Left ventricle myocardium superior (tissue), 1 donor: ENCODE results near the gene FAH. TPM values are rescaled to one million over a fixed set of nuclear protein-coding genes. Genes with fewer than 3 reads are reported as not detected.
"Not testable (repeated sequence)": the region's sequence is repeated elsewhere in the genome, so short reads cannot be mapped to it uniquely, and the experiment has no call there.

Source experiments
- ATAC-seq: fragments of 200-7000 bp; cut with Tn5 transposase; one replicate; pipeline ENCODE4 v1.9.1; 2020; ENCODE audit warnings: mild to moderate bottlenecking, moderate library complexity
- DNase-seq: peaks from one replicate; pipeline ENCODE4 v3.0.0-alpha.2; 2020
- intact Hi-C: fragments of 100-400 bp; cut with micrococcal nuclease; formaldehyde crosslinking; loops from one replicate; pipeline ENCODE4 v1.11.0; 2022
- long read RNA-seq: library from polyadenylated mRNA; unstranded; transcript quantifications from one replicate; pipeline ENCODE4 v2.0.0, GENCODE V29; 2021
- total RNA-seq: library from RNA; stranded (reverse); fragmentation: NEBNext Ultra II Directional; extraction: Animal tissue kit (Norgen Biotek cat#: 25700); gene quantifications from one replicate; pipeline ENCODE4 v1.2.1, GENCODE V29; 2021
- donor health status: DM: no; HTN: yes; CAD: no; lungs with severe emphysema.

FAH gene
- 21.9 TPM for total RNA-seq
- long read RNA-seq, transcript FAH-202 (15 exons, 2,152 nt) = major isoform, 21 of 33 reads
- long read RNA-seq, transcript FAH-213 (14 exons, 1,549 nt) = minor isoform, 8 of 33 reads
- long read RNA-seq, partial matches to known transcripts = 2 of 33 reads
- long read RNA-seq, other reads (novel, unspliced or antisense) = 2 of 33 reads

DNA sequence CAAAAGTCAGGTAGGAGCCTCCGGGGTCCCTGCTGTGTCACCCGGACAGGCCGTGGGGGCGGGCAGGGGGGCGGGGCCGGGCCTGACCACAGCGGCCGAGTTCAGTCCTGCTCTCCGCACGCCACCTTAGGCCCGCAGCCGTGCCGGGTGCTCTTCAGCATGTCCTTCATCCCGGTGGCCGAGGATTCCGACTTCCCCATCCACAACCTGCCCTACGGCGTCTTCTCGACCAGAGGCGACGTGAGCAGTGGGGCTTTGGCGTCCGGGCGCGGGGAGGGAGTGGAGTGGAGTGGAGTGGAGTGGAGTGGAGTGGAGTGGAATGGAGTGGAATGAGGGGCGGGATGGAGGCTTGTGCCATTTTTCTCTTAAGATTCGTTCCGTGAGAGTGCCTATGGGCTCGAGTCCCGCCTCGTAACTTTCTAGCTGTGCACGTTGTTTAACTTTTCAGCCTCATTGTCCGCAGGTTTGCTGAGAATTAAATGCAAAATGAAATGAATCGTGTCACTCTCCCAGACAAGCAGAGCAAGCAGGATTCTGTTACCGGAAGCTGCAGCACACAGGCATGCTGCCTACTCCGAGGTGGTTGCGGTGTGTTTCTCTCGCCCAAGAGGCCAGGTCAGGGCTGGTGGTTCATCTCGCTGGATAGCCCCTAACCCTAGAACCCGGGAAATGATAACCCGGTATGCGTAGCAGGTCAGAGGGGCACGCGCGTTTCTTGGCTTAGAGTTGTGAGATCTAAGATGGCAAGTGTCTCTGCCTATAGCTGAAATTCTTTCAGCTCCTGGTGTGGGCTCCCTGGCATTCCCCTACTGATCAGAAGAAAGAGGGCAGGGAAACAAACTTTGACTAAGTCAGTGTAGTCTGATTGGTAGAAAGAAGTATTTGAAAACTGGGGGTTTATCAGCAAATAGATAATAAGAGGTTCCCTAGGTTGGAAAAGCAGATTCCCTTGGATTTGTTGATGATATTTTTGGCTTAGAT is at the start of gene FAH:
Gene FAH (plus strand): TSS at position 104 of the 981 bp plus-strand sequence. CDS start 56 bp downstream, at position 160.
- intact Hi-C loops = no loop called here
- ATAC-seq (peak; percentile 85), DNase-seq (no peak)

DNA sequence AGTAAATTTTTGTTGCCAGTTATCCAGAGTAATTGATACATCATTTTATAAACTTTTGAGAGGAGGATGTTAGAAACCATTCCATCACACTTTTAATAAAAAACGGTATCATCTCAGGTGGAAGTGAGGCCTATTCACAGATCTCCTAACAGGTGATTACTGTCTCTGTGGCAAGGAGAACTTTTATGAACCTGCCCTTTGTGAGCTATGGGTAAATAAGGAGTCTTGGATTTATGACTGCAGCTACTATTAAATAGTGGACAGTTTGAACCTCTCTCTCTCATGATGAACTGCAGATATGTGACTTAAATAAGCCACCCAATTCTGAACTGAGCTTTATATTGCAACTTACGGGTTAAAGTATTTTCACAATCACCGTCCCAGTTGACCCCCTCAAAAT is 47.6 kb upstream of the FAH start:
- ATAC-seq (no peak), DNase-seq (no peak)
- intact Hi-C loops = no loop called here

DNA sequence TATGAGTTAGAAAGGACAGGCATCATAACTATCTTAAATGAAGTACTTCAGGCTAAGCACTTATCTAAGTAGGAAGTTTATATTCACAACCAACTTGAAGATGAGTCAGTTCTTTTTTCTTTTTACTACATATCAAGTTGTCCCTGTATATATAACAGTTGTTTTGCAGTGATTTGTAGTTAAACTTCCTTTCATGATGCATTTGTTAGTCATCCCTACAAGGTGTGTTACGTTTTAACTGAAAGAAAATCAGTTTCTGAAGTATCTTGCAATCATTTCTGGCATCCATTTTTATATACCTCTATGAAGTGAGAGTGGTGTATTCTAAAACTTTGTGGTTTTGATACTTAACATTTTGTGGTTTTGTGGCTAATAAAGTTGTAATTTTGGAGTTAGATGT is 47.2 kb upstream of the FAH start:
- ATAC-seq (no peak), DNase-seq (no peak)
- intact Hi-C loops = no loop called here

DNA sequence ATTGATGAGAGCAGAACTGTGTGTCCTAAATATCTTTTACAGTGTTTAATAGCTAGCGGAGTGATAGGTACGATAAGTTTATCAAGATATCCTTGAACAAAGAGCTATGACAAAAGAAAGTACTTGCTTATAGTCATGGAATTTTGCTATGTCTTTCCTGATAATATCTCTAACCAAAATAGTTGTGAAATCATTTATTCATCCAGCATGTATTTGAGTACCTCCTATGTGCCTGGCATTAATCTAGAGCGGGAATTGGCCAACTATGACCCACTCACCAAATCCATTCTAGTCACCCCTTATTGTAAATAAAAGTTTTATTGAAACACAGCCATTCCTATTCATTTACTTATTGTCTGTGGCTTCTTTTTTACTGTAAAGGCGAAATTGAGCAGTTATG is 46.7 kb upstream of the FAH start:
- intact Hi-C loops = no loop called here
- ATAC-seq (no peak), DNase-seq (no peak)

DNA sequence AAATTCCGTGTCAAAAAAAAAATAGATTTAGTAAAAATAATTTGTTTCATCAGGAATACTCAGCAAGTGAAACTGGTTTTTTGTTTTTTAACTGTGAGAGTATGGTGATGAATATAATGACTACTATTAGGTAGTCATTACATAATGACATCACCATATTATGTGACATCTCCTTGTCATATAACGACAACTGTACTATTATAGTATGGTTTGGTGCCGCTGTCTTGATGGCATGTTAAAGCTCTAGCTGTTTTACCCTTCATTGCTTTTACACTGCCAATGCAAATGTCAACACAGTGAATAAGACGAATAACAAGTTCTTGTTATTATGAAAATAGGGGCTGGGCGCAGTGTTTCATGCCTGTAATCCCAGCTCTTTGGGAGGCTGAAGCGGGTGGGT is 45.6 kb upstream of the FAH start:
- intact Hi-C loops = no loop called here
- DNase-seq (no peak), ATAC-seq (no peak)

DNA sequence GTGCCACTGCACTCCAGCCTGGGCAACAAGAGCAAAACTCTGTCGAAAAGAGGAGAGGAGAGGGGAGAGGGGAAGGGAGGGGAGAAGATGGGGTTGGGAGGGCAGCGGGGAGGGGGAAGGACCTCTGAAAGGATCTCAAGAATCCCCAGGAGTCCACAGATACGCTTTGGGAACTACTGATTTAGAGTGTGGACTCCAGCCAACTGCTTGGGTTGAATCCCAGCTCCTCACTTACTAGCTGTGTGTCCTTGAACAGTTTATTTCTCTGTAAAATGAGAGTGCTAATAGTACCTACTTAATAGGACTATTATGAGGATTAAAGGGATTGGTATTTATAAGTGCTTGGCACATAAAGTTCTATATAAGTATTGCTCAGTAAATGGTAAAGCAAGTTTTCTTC is 45.0 kb upstream of the FAH start:
- no peak for DNase-seq
- intact Hi-C loops = no loop called here
- ATAC-seq = peak; percentile 56

DNA sequence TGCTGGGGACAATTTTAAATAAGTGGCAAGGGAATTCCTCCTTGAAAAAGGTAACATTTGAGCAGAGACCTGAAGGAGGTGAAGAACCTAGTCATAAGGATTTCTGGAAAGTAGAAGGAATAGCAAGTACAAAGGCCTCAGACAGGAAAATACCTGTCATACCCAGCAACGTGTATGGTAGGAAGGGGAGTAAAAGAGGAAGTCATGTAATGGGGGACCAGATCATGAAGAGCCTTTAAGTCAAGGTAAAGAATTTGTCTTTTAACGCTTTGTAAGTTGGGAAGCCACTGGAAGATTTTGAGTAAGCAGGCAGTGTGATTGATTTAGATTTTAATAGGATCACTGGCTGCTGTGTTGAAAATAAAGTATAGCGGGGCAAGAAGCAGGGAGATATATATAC is 43.4 kb upstream of the FAH start:
- intact Hi-C loops = no loop called here
- ATAC-seq (no peak), DNase-seq (no peak)

DNA sequence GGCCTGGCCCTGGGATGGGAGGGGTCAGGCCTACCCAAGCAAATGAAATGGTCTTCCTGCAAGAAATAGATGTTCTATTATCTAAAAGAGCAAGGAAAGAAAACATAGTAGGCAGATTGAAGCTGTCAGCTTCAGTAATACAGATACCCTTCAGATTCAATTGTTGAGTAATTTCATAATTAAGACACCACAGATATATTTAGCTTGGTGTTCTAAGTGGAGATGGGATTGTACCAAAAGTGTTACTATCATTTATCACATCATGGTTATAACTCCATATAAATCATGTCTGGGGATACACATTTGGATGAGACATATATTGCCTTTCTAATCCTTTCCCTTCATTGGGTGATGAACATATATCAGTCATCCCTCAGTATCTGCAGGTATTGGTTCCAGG is 41.9 kb upstream of the FAH start:
- intact Hi-C loops = no loop called here

DNA sequence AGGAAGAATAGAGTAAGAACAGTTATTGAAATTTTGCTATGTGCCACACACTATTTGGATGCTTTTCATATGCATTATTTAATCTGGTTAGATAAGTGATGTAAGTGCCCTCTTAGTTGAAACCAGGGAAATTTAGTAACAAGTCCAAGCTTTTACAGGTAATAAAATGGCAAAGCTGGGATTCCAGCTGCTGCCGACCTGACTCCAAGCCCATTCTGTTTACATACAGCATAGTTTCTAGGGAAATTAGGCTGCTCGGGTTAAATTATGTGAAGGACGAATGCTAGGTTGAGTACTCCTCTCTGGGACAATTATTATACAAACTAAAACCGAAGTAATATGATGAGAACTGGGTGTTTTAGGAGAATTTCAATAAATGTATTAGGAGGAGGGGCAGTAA is 38.7 kb upstream of the FAH start:
- ATAC-seq = no peak
- intact Hi-C loops = no loop called here
- DNase-seq = no peak

More for the DNA sequence above, 41.9 kb upstream of the FAH start:
- DNase-seq (no peak), ATAC-seq (no peak)

DNA sequence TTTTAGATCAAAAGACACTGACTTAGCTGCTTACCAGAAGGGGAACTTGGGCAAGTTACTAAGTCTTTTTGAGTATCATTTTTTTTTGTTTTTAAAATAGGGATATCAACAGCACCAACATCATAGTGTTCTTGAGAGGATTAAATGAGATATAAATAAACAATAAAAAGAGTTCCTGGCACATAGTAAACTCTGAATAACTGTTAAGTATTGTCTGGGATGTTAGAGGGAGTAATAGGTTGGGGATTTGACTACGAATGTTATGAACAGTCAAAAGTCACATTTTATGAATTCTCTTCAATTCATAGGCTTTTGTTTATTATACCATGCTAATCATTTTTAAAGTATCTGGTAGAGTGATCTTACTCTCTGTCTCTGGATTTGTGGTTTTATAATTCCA is 37.8 kb upstream of the FAH start:
- intact Hi-C loops = no loop called here
- DNase-seq (no peak), ATAC-seq (no peak)

DNA sequence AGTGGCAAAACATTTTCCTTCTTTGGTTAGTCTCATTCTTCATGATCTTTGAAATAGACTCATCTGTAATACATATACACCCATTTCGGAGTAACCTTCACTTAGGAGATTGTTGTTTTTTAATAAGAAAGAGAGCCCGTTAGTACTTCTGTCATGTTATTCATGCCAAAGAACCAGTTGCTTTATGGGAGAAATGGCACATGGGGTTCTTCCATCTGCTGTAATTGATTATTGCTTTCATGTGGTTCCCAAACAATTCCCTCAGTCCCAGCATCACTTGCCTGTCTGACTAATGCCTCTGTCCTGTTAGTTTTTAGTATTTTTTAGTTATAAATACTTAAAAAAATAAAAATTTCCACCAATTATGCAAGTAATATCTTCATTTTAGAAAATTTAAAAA is 33.8 kb upstream of the FAH start:
- DNase-seq (no peak), ATAC-seq (no peak)
- intact Hi-C loops = no loop called here

DNA sequence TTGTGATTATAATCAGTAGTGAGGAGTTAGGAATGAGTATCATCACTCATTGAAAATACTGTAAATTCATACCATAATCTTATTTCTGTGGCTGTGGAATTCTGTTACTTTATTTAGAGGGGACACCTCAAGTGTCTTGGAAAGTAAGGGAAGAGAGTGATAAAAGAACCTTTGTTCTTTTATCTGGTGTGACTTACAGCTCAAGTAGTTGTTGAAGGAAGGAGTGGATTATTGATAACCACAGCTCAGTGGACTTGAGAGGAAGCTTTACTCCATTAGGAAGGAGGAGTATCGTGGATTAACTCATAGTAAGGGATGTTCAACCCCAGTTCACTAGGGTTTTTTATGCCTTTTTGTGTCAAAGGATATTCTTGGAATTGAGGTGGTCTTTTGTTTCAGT is 32.2 kb upstream of the FAH start:
- intact Hi-C loops = no loop called here

DNA sequence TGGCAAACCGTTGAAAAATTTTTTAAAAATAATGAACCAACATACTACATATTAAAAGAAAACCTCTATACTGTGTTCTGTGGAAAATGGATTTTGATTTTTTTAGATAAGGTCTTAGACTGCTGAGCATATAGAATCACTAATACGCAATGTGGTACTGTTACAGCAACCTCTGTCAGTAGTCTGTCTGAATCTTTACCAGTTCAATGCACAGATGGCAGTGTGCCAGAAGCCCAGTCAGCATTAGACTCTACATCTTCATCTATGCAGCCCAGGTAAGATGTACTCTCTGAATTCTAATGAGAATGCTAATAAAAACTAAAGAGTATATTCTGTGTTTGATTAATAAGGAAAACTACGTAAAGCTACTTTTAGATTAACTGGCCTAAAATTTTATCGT is 31.3 kb upstream of the FAH start:
- intact Hi-C loops = no loop called here
- ATAC-seq = no peak
- no peak for DNase-seq

More for the DNA sequence above, 32.2 kb upstream of the FAH start:
- DNase-seq (no peak), ATAC-seq (peak; percentile 34)

DNA sequence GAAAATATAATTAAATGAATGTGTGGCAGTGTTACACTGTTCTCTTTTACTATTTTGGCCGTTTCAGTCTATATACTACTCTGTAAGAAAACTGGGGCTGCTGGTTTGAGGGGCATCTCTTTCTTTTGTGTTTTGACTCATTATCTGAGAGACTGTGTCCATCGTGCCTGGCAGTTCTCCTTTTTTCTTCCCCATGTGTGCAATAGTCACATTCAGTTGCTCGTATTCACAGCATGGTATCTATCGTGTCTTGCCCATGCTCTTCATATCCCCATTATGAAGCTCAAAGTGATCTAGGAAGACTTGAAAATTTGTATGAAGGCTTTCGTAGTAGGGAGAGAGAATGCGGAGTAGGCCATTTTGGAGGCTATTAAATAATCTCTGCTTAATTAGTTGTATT is 29.8 kb upstream of the FAH start:
- DNase-seq (no peak), ATAC-seq (no peak)
- intact Hi-C loops = no loop called here

DNA sequence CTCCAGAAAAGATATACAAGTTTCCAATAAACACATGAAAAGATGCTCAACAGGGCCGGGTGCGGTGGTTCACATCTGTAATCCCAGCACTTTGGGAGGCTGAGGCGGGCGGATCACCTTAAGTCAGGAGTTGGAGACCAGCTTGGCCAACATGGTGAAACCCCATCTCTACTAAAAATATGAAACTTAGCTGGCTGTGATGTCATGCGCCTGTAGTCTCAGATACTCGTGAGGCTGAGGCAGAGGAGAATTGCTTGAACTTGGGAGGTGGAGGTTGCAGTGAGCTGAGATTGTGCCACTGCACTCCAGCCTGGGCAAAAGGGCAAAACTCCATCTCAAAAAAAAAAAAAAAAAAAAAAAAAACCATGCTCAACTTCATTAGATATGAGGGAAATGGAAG is 25.5 kb upstream of the FAH start:
- DNase-seq, intact Hi-C loops, ATAC-seq: not testable (repeated sequence)

DNA sequence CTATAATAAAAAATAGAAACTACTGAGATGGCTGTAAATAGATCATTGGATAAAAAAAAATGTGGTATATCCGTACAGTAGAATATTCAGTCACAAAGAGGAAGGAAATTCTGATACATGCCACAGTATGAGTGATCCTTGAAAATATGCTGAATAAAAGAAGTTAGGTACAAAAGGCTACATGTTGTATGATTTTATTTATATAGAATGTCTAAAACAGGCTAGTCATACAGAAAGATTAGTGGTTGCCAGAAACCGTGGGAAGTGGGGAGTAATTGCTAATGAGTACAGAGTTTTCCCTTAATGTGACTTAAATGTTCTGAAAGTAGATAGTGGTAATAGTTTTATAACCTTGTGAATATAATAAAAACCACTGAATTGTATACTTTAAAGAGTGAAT is 24.9 kb upstream of the FAH start:
- intact Hi-C loops = no loop called here

DNA sequence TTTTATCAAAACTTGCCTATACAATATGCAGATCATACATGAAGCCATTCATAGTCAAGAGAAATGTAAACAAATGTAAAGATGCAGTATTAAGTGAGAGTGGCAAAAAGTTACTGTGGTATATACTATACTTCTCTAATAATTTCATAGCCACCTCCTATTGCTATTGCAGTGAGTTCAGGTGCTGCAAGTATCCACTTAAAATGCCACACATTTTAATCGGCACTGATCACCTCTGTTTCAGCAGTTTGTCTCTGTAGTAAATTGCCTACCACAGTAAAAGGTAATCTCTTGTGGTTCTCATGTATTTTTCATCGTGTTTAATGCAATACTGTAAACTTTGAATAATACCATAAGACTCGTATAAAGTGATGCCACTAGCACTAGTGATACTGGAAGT is 20.4 kb upstream of the FAH start:
- no peak for DNase-seq
- intact Hi-C loops = no loop called here
- ATAC-seq = no peak

More for the DNA sequence above, 24.9 kb upstream of the FAH start:
- DNase-seq (no peak), ATAC-seq (no peak)

DNA sequence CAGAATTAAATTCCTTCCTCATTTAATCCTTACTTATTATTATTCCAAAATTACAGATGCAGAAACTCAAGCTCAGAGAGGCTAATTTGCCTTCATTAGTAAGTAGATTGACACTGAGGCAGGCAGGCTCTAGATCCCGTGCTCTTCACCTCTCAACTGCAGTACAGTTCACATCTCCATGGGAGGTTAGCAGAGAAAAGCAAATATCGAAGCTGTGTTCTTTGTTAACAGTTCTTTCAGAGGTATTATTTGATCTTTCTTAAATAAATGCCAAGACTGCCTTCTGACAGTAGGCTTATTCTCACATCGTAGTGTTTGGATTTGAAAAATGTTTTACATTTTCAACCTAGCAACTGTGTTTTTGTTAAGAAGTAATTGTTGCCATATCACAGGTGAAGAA is 15.9 kb upstream of the FAH start:
- ATAC-seq = no peak
- DNase-seq = no peak
- intact Hi-C loops = no loop called here

DNA sequence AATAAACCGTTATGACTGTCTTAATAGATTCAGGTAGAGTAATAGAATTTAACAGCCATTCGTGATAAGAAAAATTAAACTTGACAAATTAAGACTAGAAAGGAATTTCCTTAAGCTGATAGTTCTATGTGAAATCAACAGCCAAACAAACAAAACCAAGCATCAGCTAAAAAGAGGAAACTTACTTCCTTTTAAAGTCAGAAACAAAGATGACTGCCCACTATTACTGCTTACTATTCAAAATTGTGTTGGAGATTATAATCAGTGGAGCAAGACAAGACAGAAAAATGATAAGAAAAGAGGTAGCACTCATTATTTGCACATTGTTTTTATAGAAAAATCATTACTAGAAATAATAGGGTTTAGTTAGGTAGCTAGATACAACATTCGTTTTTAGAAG is 13.8 kb upstream of the FAH start:
- ATAC-seq (no peak), DNase-seq (no peak)
- intact Hi-C loops = no loop called here

DNA sequence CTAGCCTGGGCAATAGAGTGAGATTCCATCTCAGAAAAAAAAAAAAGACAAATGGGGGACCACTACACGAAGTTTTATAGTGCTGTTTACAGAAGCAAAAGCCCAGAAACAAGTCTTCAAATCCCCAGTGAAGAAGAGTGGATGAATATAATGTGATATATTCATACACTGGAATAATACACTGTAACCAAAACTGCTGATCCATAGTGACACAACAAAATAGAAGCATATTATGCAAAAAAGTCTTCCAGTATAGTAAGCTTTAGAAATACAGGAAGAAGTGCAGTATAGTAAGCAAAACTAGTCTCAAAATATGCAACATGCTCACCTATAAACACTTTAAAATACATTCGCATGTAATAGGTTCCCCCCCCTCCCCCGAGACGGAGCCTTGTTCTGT is 11.9 kb upstream of the FAH start:
- ATAC-seq (no peak), DNase-seq (no peak)
- intact Hi-C loops = no loop called here
